ENCODE measurements around the gene C5orf63. TPM values are rescaled to one million over a fixed set of nuclear protein-coding genes. Genes with fewer than 3 reads are reported as not detected.

C5orf63 gene
- polyA plus RNA-seq, 1 donor (not counting 4 experiments of a cell fraction or from before 2014, with no cell fraction given): 7.2 TPM

DNA sequence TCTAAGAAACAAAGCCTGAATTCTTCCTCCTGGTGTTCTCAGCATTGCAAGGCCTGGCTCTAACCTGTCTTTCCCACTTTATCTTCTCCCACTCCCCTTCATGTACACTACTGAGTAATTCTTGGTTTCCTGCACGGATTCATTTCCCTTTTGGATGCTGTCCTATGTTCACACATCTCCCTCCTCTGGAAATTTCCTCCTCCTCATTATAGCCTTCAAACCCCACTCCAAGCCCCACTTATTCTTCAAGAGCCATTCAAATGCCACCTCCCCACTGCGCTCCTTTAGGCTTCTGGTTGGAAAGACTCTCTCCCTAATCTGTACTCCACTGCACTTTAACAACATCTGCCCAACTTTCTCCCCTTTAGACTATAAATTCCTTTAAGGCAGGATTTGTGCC lies 28.2 kb upstream of the C5orf63 start:
- no peak overlapping the region for H2AFZ ChIP-seq (ENCODE audit: control insufficient read depth, low read length)
- DNase-seq (ENCODE audit: low read depth, low spot score): no peak
- no peaks in the 10 kb centered on the region for H3K9me3 ChIP-seq (ENCODE audit: control insufficient read depth, low read depth, low read length)
- TF ChIP-seq CTCF (optimal IDR thresholded peaks at IDR 0.05 in 1 of 3, IDR thresholded peaks at IDR 0.05 in 1 of 3, conservative IDR thresholded peaks at IDR 0.05 in 1 of 3; ENCODE audit: extremely low read depth in 1 of 3, insufficient read depth in 2 of 3, low read length in 3 of 3): no peak
- TF ChIP-seq EZH2 (IDR thresholded peaks at IDR 0.05; ENCODE audit: low read length): no peak
- dilution Hi-C loops (cut with MboI; ENCODE audit: extremely low pct_ligation_motif_present, low sequenced_read_pairs): no loop called here
- FAIRE-seq: no peak
- H4K20me1 ChIP-seq (ENCODE audit: control insufficient read depth, extremely low read depth, insufficient read depth, low read length): no peaks in the 10 kb centered on the region
- no peak overlapping the region for H3K27ac ChIP-seq (ENCODE audit: control insufficient read depth, insufficient read depth, low read length)
- H3K4me3 ChIP-seq (ENCODE audit: control insufficient read depth in 2 of 3, extremely low read depth in 1 of 3, insufficient read depth in 2 of 3, low read depth in 1 of 3, low read length in 3 of 3): no peak overlapping the region
- no peaks in the 10 kb centered on the region for H3K27me3 ChIP-seq (ENCODE audit: control insufficient read depth, extremely low read depth, insufficient read depth, low read length)
- H3K4me1 ChIP-seq (ENCODE audit: control insufficient read depth, extremely low read depth, insufficient read depth, low read length): no peaks in the 10 kb centered on the region
- H3K9me1 ChIP-seq (ENCODE audit: control insufficient read depth, extremely low read depth, insufficient read depth, low read length): no peaks in the 10 kb centered on the region
- no peaks in the 10 kb centered on the region for H3K79me2 ChIP-seq (ENCODE audit: control insufficient read depth, insufficient read depth, low read length)
- no peak overlapping the region for H3K4me2 ChIP-seq (ENCODE audit: control insufficient read depth, extremely low read depth, insufficient read depth, low read depth, low read length)
- H3K36me3 ChIP-seq (ENCODE audit: control insufficient read depth in 2 of 2, extremely low read depth in 1 of 2, insufficient read depth in 2 of 2, low read length in 2 of 2): no peaks in the 10 kb centered on the region
- no peak overlapping the region for H3K9ac ChIP-seq (ENCODE audit: control insufficient read depth, extremely low read depth, insufficient read depth, low read length)

GRCh38 chr5:127098241-127098640 lies 24.9 kb upstream of the C5orf63 start:
- H3K36me3 ChIP-seq (ENCODE audit: control insufficient read depth in 2 of 2, extremely low read depth in 1 of 2, insufficient read depth in 2 of 2, low read length in 2 of 2): no peaks in the 10 kb centered on the region
- H3K27ac ChIP-seq (ENCODE audit: control insufficient read depth, insufficient read depth, low read length): no peak overlapping the region
- no peaks in the 10 kb centered on the region for H4K20me1 ChIP-seq (ENCODE audit: control insufficient read depth, extremely low read depth, insufficient read depth, low read length)
- DNase-seq (ENCODE audit: low read depth, low spot score) (no peak), FAIRE-seq (no peak)
- no peak overlapping the region for H2AFZ ChIP-seq (ENCODE audit: control insufficient read depth, low read length)
- no peak overlapping the region for H3K4me2 ChIP-seq (ENCODE audit: control insufficient read depth, extremely low read depth, insufficient read depth, low read depth, low read length)
- dilution Hi-C loops (cut with MboI; ENCODE audit: extremely low pct_ligation_motif_present, low sequenced_read_pairs): no loop called here
- H3K9me1 ChIP-seq (ENCODE audit: control insufficient read depth, extremely low read depth, insufficient read depth, low read length): no peaks in the 10 kb centered on the region
- no peaks in the 10 kb centered on the region for H3K27me3 ChIP-seq (ENCODE audit: control insufficient read depth, extremely low read depth, insufficient read depth, low read length)
- H3K9me3 ChIP-seq (ENCODE audit: control insufficient read depth, low read depth, low read length): no peaks in the 10 kb centered on the region
- TF ChIP-seq CTCF (optimal IDR thresholded peaks at IDR 0.05 in 1 of 3, IDR thresholded peaks at IDR 0.05 in 1 of 3, conservative IDR thresholded peaks at IDR 0.05 in 1 of 3; ENCODE audit: extremely low read depth in 1 of 3, insufficient read depth in 2 of 3, low read length in 3 of 3) (no peak), EZH2 (IDR thresholded peaks at IDR 0.05; ENCODE audit: low read length) (no peak)
- H3K4me3 ChIP-seq (ENCODE audit: control insufficient read depth in 2 of 3, extremely low read depth in 1 of 3, insufficient read depth in 2 of 3, low read depth in 1 of 3, low read length in 3 of 3): no peak overlapping the region
- H3K79me2 ChIP-seq (ENCODE audit: control insufficient read depth, insufficient read depth, low read length): no peaks in the 10 kb centered on the region
- no peak overlapping the region for H3K9ac ChIP-seq (ENCODE audit: control insufficient read depth, extremely low read depth, insufficient read depth, low read length)
- H3K4me1 ChIP-seq (ENCODE audit: control insufficient read depth, extremely low read depth, insufficient read depth, low read length): no peaks in the 10 kb centered on the region
